HG02870 (cell line): ENCODE results near the gene GTF2H1.
"Not testable (repeated sequence)": the region's sequence is repeated elsewhere in the genome, so short reads cannot be mapped to it uniquely, and the experiment has no call there.

Source experiments
- ATAC-seq: cut with Tn5 transposase; IDR thresholded peaks from one replicate; pipeline ENCODE4 v1.9.1; 2021; ENCODE audit warnings: mild to moderate bottlenecking, moderate library complexity; ENCODE audit not compliant: unreplicated experiment

GTF2H1 gene

GRCh38 chr11:18317551-18317950 is 4.8 kb upstream of the GTF2H1 start:
- ATAC-seq: no peak

- no peak for ATAC-seq
These were observed 2.5 kb upstream of the GTF2H1 start for GRCh38 chr11:18319914-18320313.

DNA sequence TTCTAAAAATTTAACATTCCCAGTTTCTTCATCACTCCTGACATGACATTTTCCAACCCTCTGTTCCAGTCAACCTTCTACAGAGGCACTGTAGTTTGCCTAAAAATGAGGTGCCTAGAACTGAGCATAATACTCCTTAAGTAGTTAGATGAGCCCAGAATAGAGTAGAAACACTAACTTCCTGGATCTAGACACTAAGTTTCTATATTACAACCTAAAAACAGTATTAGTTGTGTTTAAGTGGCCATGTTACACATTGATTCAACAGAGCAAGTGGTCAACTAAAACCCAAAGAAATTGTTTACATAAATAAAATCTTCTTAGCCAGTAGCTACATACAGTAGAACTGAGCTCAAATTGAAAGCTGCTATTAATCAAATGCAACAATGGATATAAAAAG is 1.8 kb upstream of the GTF2H1 start:
- no peak for ATAC-seq

DNA sequence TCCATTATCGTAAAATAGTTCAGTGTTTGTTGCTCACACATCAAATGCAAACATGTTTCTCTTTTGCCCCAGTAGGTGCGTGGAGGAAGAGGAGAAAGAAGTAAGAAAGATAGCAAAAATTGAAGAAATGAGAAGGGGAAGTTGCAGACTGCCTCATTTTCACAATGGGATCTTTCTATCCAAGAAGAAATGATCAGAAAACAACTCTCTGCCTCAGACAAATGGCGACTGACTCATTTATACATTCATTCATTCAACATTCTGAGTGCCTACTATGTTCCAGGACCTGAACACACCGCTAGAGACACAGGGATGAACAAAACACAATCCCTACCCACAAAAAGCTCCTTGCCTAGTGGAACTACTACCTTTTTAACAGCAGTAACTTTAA is 794 bp upstream of the GTF2H1 start:
- no peak for ATAC-seq

- no peak for ATAC-seq
These were observed 627 bp downstream of the GTF2H1 start for GRCh38 chr11:18322818-18323570.

GRCh38 chr11:18323881-18324280 is 1.5 kb downstream of the GTF2H1 start:
- ATAC-seq: not testable (repeated sequence)

DNA sequence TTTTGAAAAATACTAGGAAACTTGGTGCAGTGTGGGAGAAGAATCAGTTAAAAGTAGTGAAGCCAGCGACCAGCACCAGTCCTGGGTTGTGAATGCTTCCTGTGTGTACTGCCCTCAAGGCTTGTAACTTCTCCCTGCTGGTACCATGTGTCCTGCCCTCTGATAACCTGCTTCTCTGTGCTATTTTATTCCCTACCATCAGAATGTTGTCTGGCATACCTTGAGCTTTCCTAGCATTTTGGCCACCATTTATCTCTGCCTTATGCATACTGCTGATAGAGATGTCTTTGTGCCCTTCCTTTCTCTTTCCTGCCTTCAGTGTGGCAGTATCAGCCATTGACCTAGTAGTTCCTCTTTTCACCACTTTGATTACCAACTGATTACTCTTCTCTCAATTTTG is 2.0 kb downstream of the GTF2H1 start:
- ATAC-seq: no peak

DNA sequence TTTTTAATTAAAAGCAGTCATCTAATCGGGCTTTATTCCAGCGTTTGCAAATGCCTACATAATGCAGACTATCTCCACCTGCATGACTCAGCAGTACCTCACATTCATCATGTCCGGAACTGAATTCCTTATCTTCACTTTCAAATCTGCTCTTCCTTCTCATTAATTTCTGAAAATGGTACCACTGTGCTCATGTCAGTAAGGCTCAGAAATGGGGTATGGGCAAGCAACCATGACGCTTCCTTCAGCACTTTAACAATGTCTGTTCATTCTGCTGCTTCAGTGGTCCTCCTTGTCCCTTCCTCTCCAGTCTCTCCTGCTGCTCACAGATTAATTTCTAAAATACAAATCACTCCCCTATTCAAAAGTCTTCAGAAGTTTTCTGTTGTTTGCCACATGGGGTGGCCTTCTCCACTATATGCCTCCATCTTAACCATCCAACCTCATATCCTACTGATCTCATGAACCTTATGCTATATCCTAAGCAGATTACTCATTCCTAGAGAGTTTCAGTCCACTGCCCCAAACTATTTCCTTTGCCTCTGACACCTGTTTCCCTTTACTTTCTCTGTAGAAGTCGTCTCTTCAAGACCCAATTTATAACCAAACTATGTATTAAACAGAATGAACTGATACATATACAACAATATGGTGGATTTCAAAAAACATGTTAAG is 7.0 kb downstream of the GTF2H1 start:
- ATAC-seq: peak; percentile 66

GRCh38 chr11:18330921-18331320 is 8.6 kb downstream of the GTF2H1 start:
- no peak for ATAC-seq

GRCh38 chr11:18332302-18332701 is 9.9 kb downstream of the GTF2H1 start:
- no peak for ATAC-seq

- no peak for ATAC-seq
These were observed 10.5 kb downstream of the GTF2H1 start for GRCh38 chr11:18332891-18333290.

- ATAC-seq: no peak
These were observed 25.2 kb downstream of the GTF2H1 start for GRCh38 chr11:18347471-18348125.

DNA sequence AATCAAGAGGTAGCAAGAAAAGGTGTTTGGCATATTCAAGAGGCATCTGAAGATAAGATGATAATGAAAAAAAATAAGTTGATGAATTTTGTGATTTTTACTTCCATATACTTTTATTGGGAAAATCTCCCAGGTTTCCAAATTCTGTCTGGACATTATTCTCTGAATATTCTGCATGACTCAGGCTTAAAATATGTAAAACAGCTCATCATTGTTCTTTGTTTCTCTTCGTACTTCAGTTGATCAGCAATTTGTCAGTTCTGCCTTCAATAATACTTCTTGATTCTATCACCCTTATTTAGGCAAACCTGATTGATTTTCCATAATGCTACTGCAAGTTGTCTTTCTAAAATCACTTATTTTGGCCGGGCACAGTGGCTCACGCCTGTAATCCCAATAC is 30.2 kb downstream of the GTF2H1 start:
- ATAC-seq: no peak

DNA sequence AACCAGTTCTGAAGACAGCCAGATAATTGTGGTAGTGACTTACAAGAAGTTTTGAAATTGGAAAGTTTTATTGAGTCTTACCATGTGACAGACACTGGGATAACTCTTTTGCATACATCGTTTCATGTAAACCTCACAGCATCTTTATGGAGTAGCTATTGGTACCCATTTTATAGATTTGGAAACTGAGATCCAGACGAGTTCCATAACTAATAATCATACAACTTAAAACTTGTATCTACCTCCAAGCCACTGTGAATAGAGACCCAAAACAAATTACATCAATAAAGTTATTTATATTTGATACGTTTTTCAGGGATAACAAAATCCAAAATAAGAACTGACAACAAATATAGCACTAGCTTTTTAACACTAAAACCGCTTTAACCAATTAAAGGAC is 36.3 kb downstream of the GTF2H1 start:
- no peak for ATAC-seq

DNA sequence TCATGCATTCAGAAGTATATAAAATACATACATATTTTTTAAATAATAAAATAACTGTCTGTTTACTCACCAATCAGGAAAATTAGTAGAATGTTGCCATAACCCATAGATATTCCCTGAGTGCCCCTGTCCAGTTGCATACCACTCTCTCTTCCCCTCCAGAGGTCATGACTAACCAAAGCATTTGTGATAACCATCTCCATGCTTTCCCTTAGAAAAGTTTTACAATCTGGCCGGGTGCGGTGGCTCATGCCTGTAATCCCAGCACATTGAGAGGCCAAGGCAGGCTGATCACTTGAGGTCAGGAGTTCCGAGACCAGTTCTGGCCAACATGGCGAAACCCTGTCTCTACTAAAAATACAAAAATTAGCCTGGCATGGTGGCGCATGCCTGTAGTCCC is 38.8 kb downstream of the GTF2H1 start:
- no peak for ATAC-seq

DNA sequence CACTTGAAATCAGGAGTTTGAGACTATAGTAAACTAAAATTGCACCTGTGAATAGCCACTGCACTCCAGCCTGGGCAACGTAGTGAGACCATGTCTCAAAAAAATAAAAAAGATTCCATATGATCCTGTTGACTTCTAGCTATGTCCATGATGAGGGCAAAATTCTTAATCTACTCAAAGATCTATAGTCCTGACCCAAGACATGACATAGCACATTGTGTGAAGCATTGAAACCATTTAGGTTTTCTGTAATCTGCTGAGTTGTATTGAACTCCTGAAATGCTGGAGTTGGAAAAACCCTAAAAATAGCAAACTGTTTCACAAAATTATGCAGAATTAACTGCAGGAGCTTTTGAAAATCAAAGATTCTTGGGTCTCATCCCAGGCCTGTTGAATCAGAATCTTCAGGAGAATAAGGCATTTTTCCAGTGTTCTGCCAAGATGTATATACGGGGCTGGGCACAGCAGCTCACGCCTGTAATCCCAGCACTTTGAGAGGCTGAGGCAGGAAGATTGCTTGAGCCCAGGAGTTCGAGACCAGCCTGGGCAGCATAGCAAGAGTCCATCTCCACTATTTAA is 42.2 kb downstream of the GTF2H1 start:
- ATAC-seq: no peak

DNA sequence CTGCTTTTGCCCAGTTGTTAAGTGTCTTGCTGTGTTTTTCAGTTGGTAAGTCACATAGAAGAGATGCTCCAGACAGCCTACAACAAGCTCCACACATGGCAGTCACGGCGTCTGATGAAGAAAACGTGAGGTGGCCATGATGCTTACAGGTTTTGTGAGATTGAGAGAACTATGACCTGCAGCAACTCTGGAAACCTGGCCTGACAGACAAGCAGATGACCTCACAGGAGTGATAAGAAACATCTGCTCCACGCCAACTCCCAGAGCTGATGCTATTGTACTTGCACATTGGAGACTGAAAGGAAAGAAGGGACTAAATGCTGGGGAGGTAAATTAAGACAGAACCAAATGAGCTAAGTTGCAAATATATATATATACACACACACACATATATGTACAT is 43.4 kb downstream of the GTF2H1 start:
- no peak for ATAC-seq

GRCh38 chr11:18366286-18366685 is 43.9 kb downstream of the GTF2H1 start:
- no peak for ATAC-seq

- ATAC-seq: no peak
These were observed 45.1 kb downstream of the GTF2H1 start for GRCh38 chr11:18367431-18367830.

DNA sequence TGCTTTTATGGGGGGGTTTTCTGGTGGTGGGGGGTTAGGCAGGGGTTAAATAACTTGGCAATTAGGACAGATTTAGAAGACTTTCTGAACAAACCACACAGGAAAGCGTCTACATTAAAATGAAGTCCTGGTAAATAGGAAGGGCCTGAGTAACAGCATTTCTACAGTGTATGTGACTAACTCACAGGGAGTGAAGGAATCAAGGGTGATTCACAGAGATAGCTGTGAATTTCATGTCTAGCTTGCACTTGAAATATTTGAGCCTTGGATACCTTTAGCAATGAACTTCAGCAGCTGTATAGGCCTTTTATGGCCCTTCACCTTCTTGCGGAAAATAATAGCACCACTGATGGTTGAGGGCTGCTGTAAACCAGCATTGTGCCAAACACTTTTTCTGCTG is 45.9 kb downstream of the GTF2H1 start:
- no peak for ATAC-seq

GRCh38 chr11:18369398-18369797 is 47.0 kb downstream of the GTF2H1 start:
- ATAC-seq: no peak

- ATAC-seq: no peak
These were observed 48.9 kb downstream of the GTF2H1 start for GRCh38 chr11:18371279-18371678.
